H9 (cell line): ENCODE data around the gene XPR1. TPM values are rescaled to one million over a fixed set of nuclear protein-coding genes. Genes with fewer than 3 reads are reported as not detected.

Experiments
- DNase-seq: peaks from one replicate; pipeline ENCODE4 v3.0.0-alpha.2; 2017
- H2AFZ ChIP-seq: one replicate; pipeline ENCODE4 v1.6.1; 2013; ENCODE audit warnings: mild to moderate bottlenecking, low read length, control low read depth, moderate library complexity
- H2AK5ac ChIP-seq: 2 replicates; pipeline ENCODE4 v1.6.1; 2013; ENCODE audit warnings: low read length, control low read depth, mixed read lengths; ENCODE audit not compliant: insufficient read length
- H2BK120ac ChIP-seq: one replicate; pipeline ENCODE4 v1.6.1; 2013; ENCODE audit warnings: low read depth, mild to moderate bottlenecking, low read length, control low read depth, inconsistent platforms; ENCODE audit not compliant: poor library complexity, severe bottlenecking
- H2BK12ac ChIP-seq: 2 replicates; pipeline ENCODE4 v1.6.1; 2013; ENCODE audit warnings: low read length, control low read depth, mixed read lengths, low read depth; ENCODE audit not compliant: insufficient read length
- H2BK15ac ChIP-seq: 2 replicates; pipeline ENCODE4 v1.6.1; 2013; ENCODE audit warnings: low read depth, low read length, control low read depth
- H2BK20ac ChIP-seq: one replicate; pipeline ENCODE4 v1.6.1; 2013; ENCODE audit warnings: low read depth, mild to moderate bottlenecking, low read length, control low read depth, inconsistent platforms; ENCODE audit not compliant: poor library complexity, severe bottlenecking
- H2BK5ac ChIP-seq: 2 replicates; pipeline ENCODE4 v1.6.1; 2013; ENCODE audit warnings: low read length, control low read depth, mixed read lengths; ENCODE audit not compliant: insufficient read length
- H3K14ac ChIP-seq: 2 replicates; pipeline ENCODE4 v1.6.1; 2013; ENCODE audit warnings: low read length, control low read depth; ENCODE audit not compliant: insufficient read depth
- H3K18ac ChIP-seq: 2 replicates; pipeline ENCODE4 v1.6.1; 2013; ENCODE audit warnings: low read depth, mild to moderate bottlenecking, mixed read lengths, low read length, control low read depth; ENCODE audit not compliant: insufficient read length
- H3K23ac ChIP-seq: 2 replicates; pipeline ENCODE4 v1.6.1; 2013; ENCODE audit warnings: low read length, control low read depth, mixed read lengths, low read depth; ENCODE audit not compliant: insufficient read length
- H3K23me2 ChIP-seq: 2 replicates; pipeline ENCODE4 v1.6.1; 2013; ENCODE audit warnings: low read depth, mild to moderate bottlenecking, mixed read lengths, low read length, control low read depth; ENCODE audit not compliant: insufficient read length, poor library complexity, severe bottlenecking
- H3K27ac ChIP-seq: 2 replicates; pipeline ENCODE4 v1.5.1; 2013; ENCODE audit warnings: low read length, control low read depth, mixed read lengths, low read depth; ENCODE audit not compliant: insufficient read length
- H3K27me3 ChIP-seq: 2 replicates; pipeline ENCODE4 v1.6.1; 2013; ENCODE audit warnings: low read length, control low read depth, inconsistent platforms; ENCODE audit not compliant: insufficient read depth
- H3K4ac ChIP-seq: 2 replicates; pipeline ENCODE4 v1.6.1; 2013; ENCODE audit warnings: low read depth, mild to moderate bottlenecking, control low read depth, inconsistent platforms, low read length, moderate library complexity
- H3K4me1 ChIP-seq: 2 replicates; pipeline ENCODE4 v1.6.1; 2013; ENCODE audit warnings: low read length, control low read depth, inconsistent platforms; ENCODE audit not compliant: insufficient read depth
- H3K4me2 ChIP-seq: 2 replicates; pipeline ENCODE4 v1.6.1; 2013; ENCODE audit warnings: low read length, control low read depth, mixed read lengths; ENCODE audit not compliant: insufficient read length, insufficient read depth
- H3K56ac ChIP-seq: 2 replicates; pipeline ENCODE4 v1.6.1; 2013; ENCODE audit warnings: low read depth, mild to moderate bottlenecking, mixed read lengths, low read length, control low read depth; ENCODE audit not compliant: insufficient read length
- H3K79me1 ChIP-seq: 2 replicates; pipeline ENCODE4 v1.6.1; 2013; ENCODE audit warnings: low read depth, mild to moderate bottlenecking, moderate library complexity, low read length, control low read depth, inconsistent platforms; ENCODE audit not compliant: insufficient read depth, poor library complexity, severe bottlenecking
- H3K79me2 ChIP-seq: 2 replicates; pipeline ENCODE4 v1.6.1; 2013; ENCODE audit warnings: low read length, control low read depth, inconsistent platforms; ENCODE audit not compliant: insufficient read depth
- H3K9ac ChIP-seq: 2 replicates; pipeline ENCODE4 v1.6.1; 2013; ENCODE audit warnings: low read length, control low read depth, mixed read lengths; ENCODE audit not compliant: insufficient read length; ENCODE audit errors: extremely low read depth
- H3K9me3 ChIP-seq: one replicate; pipeline ENCODE4 v1.6.1; 2013; ENCODE audit warnings: low read depth, low read length, inconsistent platforms; ENCODE audit not compliant: control insufficient read depth
- H3T11ph ChIP-seq: one replicate; pipeline ENCODE4 v1.6.1; 2013; ENCODE audit warnings: mild to moderate bottlenecking, low read length, control low read depth, inconsistent platforms
- H4K20me1 ChIP-seq: one replicate; pipeline ENCODE4 v1.6.1; 2013; ENCODE audit not compliant: control insufficient read depth, insufficient read length, insufficient read depth
- H4K5ac ChIP-seq: 2 replicates; pipeline ENCODE4 v1.6.1; 2013; ENCODE audit warnings: low read depth, mild to moderate bottlenecking, mixed read lengths, low read length, control low read depth; ENCODE audit not compliant: insufficient read length
- H4K8ac ChIP-seq: replicated peaks from 2 replicates; pipeline ENCODE4 v1.6.1; 2013; ENCODE audit warnings: low read length, control low read depth, mixed read lengths, low read depth; ENCODE audit not compliant: insufficient read length
- H4K91ac ChIP-seq: 2 replicates; pipeline ENCODE4 v1.6.1; 2013; ENCODE audit warnings: low read depth, mild to moderate bottlenecking, moderate library complexity, mixed read lengths, low read length, control low read depth; ENCODE audit not compliant: insufficient read length
- H3K27ac Mint-ChIP-seq, 3 experiments: 2 replicates in 2 of 3; 3 replicates in 1 of 3; pipeline ENCODE4 v1.8.0; 2020 to 2021; ENCODE audit warnings: mixed read lengths in 3 of 3, mild to moderate bottlenecking in 1 of 3, moderate library complexity in 1 of 3
- H3K27me3 Mint-ChIP-seq: 2 replicates; pipeline ENCODE4 v1.8.0; 2021; ENCODE audit warnings: low read depth, mild to moderate bottlenecking, moderate library complexity, mixed read lengths
- H3K36me3 Mint-ChIP-seq, 3 experiments: 2 replicates in 2 of 3; 3 replicates in 1 of 3; pipeline ENCODE4 v1.8.0; 2020 to 2021; ENCODE audit warnings: low read depth in 3 of 3, mixed read lengths in 3 of 3; ENCODE audit not compliant: insufficient read depth in 1 of 3
- H3K4me1 Mint-ChIP-seq, 2 experiments: 2 replicates each; pipeline ENCODE4 v1.8.0; 2020; ENCODE audit warnings: mixed read lengths in 2 of 2
- H3K4me3 Mint-ChIP-seq, 2 experiments: 2 replicates in 1 of 2; 3 replicates in 1 of 2; pipeline ENCODE4 v1.8.0; 2020 to 2021; ENCODE audit warnings: mild to moderate bottlenecking in 2 of 2, mixed read lengths in 2 of 2, moderate library complexity in 1 of 2
- H3K9me3 Mint-ChIP-seq, 2 experiments: 2 replicates in 1 of 2; 3 replicates in 1 of 2; pipeline ENCODE4 v1.8.0; 2020; ENCODE audit warnings: mild to moderate bottlenecking in 2 of 2, mixed read lengths in 2 of 2, moderate library complexity in 1 of 2
- WGBS: extraction: QIAGEN DNeasy Blood & Tissue Kit; methylation state at CpG from one replicate; pipeline ENCODE4 v1.1.7; 2013; ENCODE audit warnings: missing lambda C conversion rate, low lambda C conversion rate, mixed read lengths; ENCODE audit not compliant: insufficient read length; ENCODE audit errors: extremely low coverage; 5-methylcytosine and 5-hydroxymethylcytosine counted together
- total RNA-seq: library from RNA; stranded (reverse); gene quantifications from 2 replicates; pipeline ENCODE4 v1.2.1, GENCODE V29; 2021
- TF ChIP-seq, protein P1 (sequence below): fragments of 200-600 bp; sonication (generic); conservative IDR thresholded peaks from 3 replicates; pipeline ENCODE4 v1.8.0; 2021; ENCODE audit warnings: antibody characterized with exemption, mild to moderate bottlenecking

Gene XPR1
- total RNA-seq, 1 experiment from 2014 or later: 34.1 TPM

DNA sequence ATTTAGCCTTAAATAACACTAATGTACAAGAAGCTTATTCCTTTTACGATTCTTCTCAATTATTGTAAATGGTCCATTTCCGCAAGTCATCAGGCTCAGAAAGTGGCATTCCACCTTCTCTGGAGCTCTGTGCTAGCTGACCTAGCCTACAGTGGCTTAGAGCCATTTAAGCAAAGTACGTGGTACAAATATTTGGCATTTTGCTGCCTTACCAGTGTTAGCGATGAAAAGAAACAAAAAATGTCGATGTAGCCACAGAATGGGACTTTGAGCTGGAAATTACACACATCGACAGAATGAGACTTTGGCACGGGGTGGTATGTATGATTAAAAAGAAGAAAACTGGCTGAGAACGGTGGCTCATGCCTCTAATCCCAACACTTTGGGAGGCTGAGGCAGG is 47.0 kb upstream of the XPR1 start:
- Mint-ChIP-seq H3K36me3 (no peaks in the 10 kb centered on the region; a peak in 1 of 7 replicates), H3K4me1 (peaks cover 5% of the 10 kb centered on the region in 2 experiments), H3K4me3 (no peak overlapping the region), H3K27me3 (no peaks in the 10 kb centered on the region; the same call in 1 of the 2 replicates), H3K27ac (no peak overlapping the region), H3K9me3 (peaks cover 0 to 2% of the 10 kb centered on the region in 2 experiments; a peak in 1 of 5 replicates)
- WGBS: no CpG with 5 or more reads among the region's 8 CpGs
- no peak overlapping the region for H2BK15ac ChIP-seq
- H3K4ac ChIP-seq: no peak overlapping the region
- no peak overlapping the region for H3K56ac ChIP-seq
- H3K23ac ChIP-seq: no peak overlapping the region
- H3K18ac ChIP-seq: no peak overlapping the region
- H4K91ac ChIP-seq: no peak overlapping the region
- H3T11ph ChIP-seq: no peak overlapping the region
- H3K79me2 ChIP-seq: no peaks in the 10 kb centered on the region
- no peaks in the 10 kb centered on the region for H3K79me1 ChIP-seq
- H3K9me3 ChIP-seq: no peaks in the 10 kb centered on the region
- no peaks in the 10 kb centered on the region for H3K27me3 ChIP-seq
- H2AFZ ChIP-seq: no peak overlapping the region
- H4K5ac ChIP-seq: no peak overlapping the region
- H2BK12ac ChIP-seq: no peak overlapping the region
- H3K27ac ChIP-seq: no peak overlapping the region
- no peak overlapping the region for H2BK120ac ChIP-seq
- H3K23me2 ChIP-seq: no peaks in the 10 kb centered on the region
- H2BK20ac ChIP-seq: no peak overlapping the region
- H4K8ac ChIP-seq: no peak overlapping the region
- TF ChIP-seq, protein P1, sequence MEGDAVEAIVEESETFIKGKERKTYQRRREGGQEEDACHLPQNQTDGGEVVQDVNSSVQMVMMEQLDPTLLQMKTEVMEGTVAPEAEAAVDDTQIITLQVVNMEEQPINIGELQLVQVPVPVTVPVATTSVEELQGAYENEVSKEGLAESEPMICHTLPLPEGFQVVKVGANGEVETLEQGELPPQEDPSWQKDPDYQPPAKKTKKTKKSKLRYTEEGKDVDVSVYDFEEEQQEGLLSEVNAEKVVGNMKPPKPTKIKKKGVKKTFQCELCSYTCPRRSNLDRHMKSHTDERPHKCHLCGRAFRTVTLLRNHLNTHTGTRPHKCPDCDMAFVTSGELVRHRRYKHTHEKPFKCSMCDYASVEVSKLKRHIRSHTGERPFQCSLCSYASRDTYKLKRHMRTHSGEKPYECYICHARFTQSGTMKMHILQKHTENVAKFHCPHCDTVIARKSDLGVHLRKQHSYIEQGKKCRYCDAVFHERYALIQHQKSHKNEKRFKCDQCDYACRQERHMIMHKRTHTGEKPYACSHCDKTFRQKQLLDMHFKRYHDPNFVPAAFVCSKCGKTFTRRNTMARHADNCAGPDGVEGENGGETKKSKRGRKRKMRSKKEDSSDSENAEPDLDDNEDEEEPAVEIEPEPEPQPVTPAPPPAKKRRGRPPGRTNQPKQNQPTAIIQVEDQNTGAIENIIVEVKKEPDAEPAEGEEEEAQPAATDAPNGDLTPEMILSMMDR: no peak
- no peak overlapping the region for H3K4me2 ChIP-seq
- H3K9ac ChIP-seq: no peak overlapping the region
- H3K14ac ChIP-seq: no peak overlapping the region
- H4K20me1 ChIP-seq: no peaks in the 10 kb centered on the region
- no peaks in the 10 kb centered on the region for H3K4me1 ChIP-seq
- H2AK5ac ChIP-seq: no peak overlapping the region
- DNase-seq: no peak
- no peak overlapping the region for H2BK5ac ChIP-seq
